OCI-M1 (cell line): ENCODE measurements around the gene PIEZO1.
"Not testable (repeated sequence)": the region's sequence is repeated elsewhere in the genome, so short reads cannot be mapped to it uniquely, and the experiment has no call there.

Experiments used
- DNase-seq: peaks from one replicate; lab custom pipeline; 2025; lab: John Stamatoyannopoulos, UW

Gene PIEZO1

GRCh38 chr16:88785106-88785924 is at the start of gene PIEZO1:
TSS of gene PIEZO1 (minus strand) at chr16:88785220. CDS start at chr16:88784964, 256 bp downstream.
- DNase-seq: peak; percentile 74

GRCh38 chr16:88834670-88835069 is 49.6 kb upstream of the PIEZO1 start:
- DNase-seq: no peak

- no peak for DNase-seq
Observed at GRCh38 chr16:88833086-88833485, 48.1 kb upstream of the PIEZO1 start.

GRCh38 chr16:88831838-88832237 is 46.8 kb upstream of the PIEZO1 start:
- no peak for DNase-seq

- no peak for DNase-seq
Observed at GRCh38 chr16:88830783-88831182, 45.8 kb upstream of the PIEZO1 start.

- no peak for DNase-seq
Observed at GRCh38 chr16:88830258-88830657, 45.2 kb upstream of the PIEZO1 start.

GRCh38 chr16:88828711-88829110 is 43.7 kb upstream of the PIEZO1 start:
- DNase-seq: no peak

GRCh38 chr16:88827727-88828126 is 42.7 kb upstream of the PIEZO1 start:
- DNase-seq: no peak

- no peak for DNase-seq
Observed at GRCh38 chr16:88826070-88826840, 41.2 kb upstream of the PIEZO1 start.

- no peak for DNase-seq
Observed at GRCh38 chr16:88825146-88825545, 40.1 kb upstream of the PIEZO1 start.

GRCh38 chr16:88824256-88825077 is 39.4 kb upstream of the PIEZO1 start:
- no peak for DNase-seq

GRCh38 chr16:88823646-88824045 is 38.6 kb upstream of the PIEZO1 start:
- not testable (repeated sequence) for DNase-seq

- DNase-seq: no peak
Observed at GRCh38 chr16:88822281-88823040, 37.4 kb upstream of the PIEZO1 start.

GRCh38 chr16:88821168-88821850 is 36.3 kb upstream of the PIEZO1 start:
- DNase-seq: no peak

GRCh38 chr16:88820385-88821025 is 35.5 kb upstream of the PIEZO1 start:
- DNase-seq: no peak

- no peak for DNase-seq
Observed at GRCh38 chr16:88819126-88819525, 34.1 kb upstream of the PIEZO1 start.

GRCh38 chr16:88818575-88818874 is 33.5 kb upstream of the PIEZO1 start:
- no peak for DNase-seq

- no peak for DNase-seq
Observed at GRCh38 chr16:88817785-88818574, 33.0 kb upstream of the PIEZO1 start.

- DNase-seq: no peak
Observed at GRCh38 chr16:88816736-88817535, 31.9 kb upstream of the PIEZO1 start.
